MM.1S (cell line): ENCODE measurements around the gene PLPPR3.

ENCODE experiments used
- DNase-seq: peaks from one replicate; pipeline ENCODE4 v3.0.0-alpha.2; 2015
- H2AFZ ChIP-seq: fragments of 300-600 bp; sonication (generic); 2 replicates; pipeline ENCODE4 v1.6.0; 2016; ENCODE audit warnings: antibody characterized with exemption, low read length
- H3F3A ChIP-seq: fragments of 300-600 bp; sonication (generic); 2 replicates; pipeline ENCODE4 v1.6.1; 2016; ENCODE audit warnings: mild to moderate bottlenecking, antibody characterized with exemption, low read length, moderate library complexity, mixed read lengths; ENCODE audit not compliant: insufficient read depth
- H3K27ac ChIP-seq: fragments of 300-600 bp; sonication (generic); 2 replicates; pipeline ENCODE4 v1.5.1; 2016; ENCODE audit warnings: mild to moderate bottlenecking, low read length
- H3K27me3 ChIP-seq: fragments of 300-600 bp; sonication (generic); replicated peaks from 2 replicates; pipeline ENCODE4 v1.6.0; 2016; ENCODE audit warnings: low read length; ENCODE audit not compliant: insufficient read depth
- H3K36me3 ChIP-seq: fragments of 300-600 bp; sonication (generic); replicated peaks from 2 replicates; pipeline ENCODE4 v1.6.1; 2016; ENCODE audit warnings: mild to moderate bottlenecking, low read length, mixed read lengths; ENCODE audit not compliant: insufficient read depth
- H3K4me1 ChIP-seq: fragments of 300-600 bp; sonication (generic); 2 replicates; pipeline ENCODE4 v1.6.1; 2016; ENCODE audit warnings: low read length, mixed read lengths
- H3K4me2 ChIP-seq: fragments of 300-600 bp; sonication (generic); 2 replicates; pipeline ENCODE4 v1.6.0; 2016; ENCODE audit warnings: low read depth, low read length
- H3K4me3 ChIP-seq: fragments of 300-600 bp; sonication (generic); 2 replicates; pipeline ENCODE4 v1.5.1; 2016; ENCODE audit warnings: low read length, mixed read lengths
- H3K79me2 ChIP-seq: fragments of 300-600 bp; sonication (generic); 2 replicates; pipeline ENCODE4 v1.6.1; 2016; ENCODE audit warnings: mixed run types, low read length, mixed read lengths
- H3K9ac ChIP-seq: fragments of 300-600 bp; sonication (generic); 2 replicates; pipeline ENCODE4 v1.6.1; 2016; ENCODE audit warnings: low read length, mixed read lengths
- H3K9me2 ChIP-seq: fragments of 300-600 bp; sonication (generic); replicated peaks from 2 replicates; pipeline ENCODE4 v1.6.1; 2016; ENCODE audit warnings: mild to moderate bottlenecking, low read length, mixed read lengths; ENCODE audit not compliant: insufficient read depth
- H3K9me3 ChIP-seq: fragments of 300-600 bp; sonication (generic); replicated peaks from 2 replicates; pipeline ENCODE4 v1.6.1; 2016; ENCODE audit warnings: mild to moderate bottlenecking, low read length, mixed read lengths; ENCODE audit not compliant: insufficient read depth
- H4K20me1 ChIP-seq: fragments of 300-600 bp; sonication (generic); 2 replicates; pipeline ENCODE4 v1.6.1; 2016; ENCODE audit warnings: mild to moderate bottlenecking, low read length, moderate library complexity, mixed read lengths; ENCODE audit not compliant: insufficient read depth
- CTCF ChIP-seq: fragments of 300-600 bp; sonication (generic); IDR thresholded peaks from 2 replicates; pipeline ENCODE4 v1.5.1; 2016; ENCODE audit warnings: antibody characterized with exemption, low read length, mixed read lengths
- EZH2 ChIP-seq: fragments of 300-600 bp; sonication (generic); optimal IDR thresholded peaks from 2 replicates; pipeline ENCODE3; 2017; ENCODE audit warnings: low read depth, mild to moderate bottlenecking, antibody characterized with exemption, low read length, mixed read lengths
- EZH2phosphoT487 ChIP-seq: fragments of 300-600 bp; sonication (generic); IDR thresholded peaks from 2 replicates; pipeline ENCODE4 v1.6.1; 2018; ENCODE audit warnings: antibody characterized with exemption, low read length

Gene PLPPR3

GRCh38 chr19:827710-828321, 6.1 kb upstream of the PLPPR3 start, which contains the start of gene AZU1:
AZU1 (plus strand) TSS chr19:827837; CDS start chr19:827847, 10 bp downstream.
- Histone ChIP-seq H3K9me2 (no peaks in the 10 kb centered on the region), H3K4me3 (no peak within 1 kb of the TSS), H3K79me2 (no peaks in the 10 kb centered on the region), H3K27me3 (peaks cover 81% of the 10 kb centered on the region), H3K4me2 (no peak within 1 kb of the TSS), H3K9me3 (no peaks in the 10 kb centered on the region), H3K4me1 (no peaks in the 10 kb centered on the region), H2AFZ (no peak within 1 kb of the TSS), H3K36me3 (no peaks in the 10 kb centered on the region), H3K9ac (no peak within 1 kb of the TSS), H3K27ac (no peak within 1 kb of the TSS), H4K20me1 (no peaks in the 10 kb centered on the region), H3F3A (no peaks in the 10 kb centered on the region)
- TF ChIP-seq EZH2 = no peak
- no peak for TF ChIP-seq CTCF
- no peak for TF ChIP-seq EZH2phosphoT487
- DNase-seq = no peak

- no peaks in the 10 kb centered on the region for H3K9me2 ChIP-seq
- no peak overlapping the region for H2AFZ ChIP-seq
- no peak overlapping the region for H3K4me3 ChIP-seq
- TF ChIP-seq EZH2 (no peak), CTCF (no peak), EZH2phosphoT487 (no peak)
- H3K9ac ChIP-seq = no peak overlapping the region
- no peak overlapping the region for H3K27ac ChIP-seq
- DNase-seq = no peak
- no peaks in the 10 kb centered on the region for H3K36me3 ChIP-seq
- H3F3A ChIP-seq = no peaks in the 10 kb centered on the region
- no peaks in the 10 kb centered on the region for H4K20me1 ChIP-seq
- no peak overlapping the region for H3K4me2 ChIP-seq
- peaks cover 84% of the 10 kb centered on the region for H3K27me3 ChIP-seq
- H3K79me2 ChIP-seq = no peaks in the 10 kb centered on the region
- no peaks in the 10 kb centered on the region for H3K9me3 ChIP-seq
- no peaks in the 10 kb centered on the region for H3K4me1 ChIP-seq
Measured at GRCh38 chr19:827314-827709, 5.6 kb upstream of the PLPPR3 start.

- no peaks in the 10 kb centered on the region for H3K79me2 ChIP-seq
- H3K4me3 ChIP-seq = no peak overlapping the region
- no peaks in the 10 kb centered on the region for H3F3A ChIP-seq
- H3K9me3 ChIP-seq = no peaks in the 10 kb centered on the region
- no peaks in the 10 kb centered on the region for H3K9me2 ChIP-seq
- H3K4me2 ChIP-seq = no peak overlapping the region
- H3K36me3 ChIP-seq = no peaks in the 10 kb centered on the region
- no peak overlapping the region for H3K27ac ChIP-seq
- DNase-seq = no peak
- H3K9ac ChIP-seq = no peak overlapping the region
- H3K4me1 ChIP-seq = no peaks in the 10 kb centered on the region
- H4K20me1 ChIP-seq = no peaks in the 10 kb centered on the region
- no peak overlapping the region for H2AFZ ChIP-seq
- H3K27me3 ChIP-seq = peaks cover 73% of the 10 kb centered on the region
- no peak for TF ChIP-seq EZH2phosphoT487
- TF ChIP-seq EZH2 = no peak
- TF ChIP-seq CTCF = no peak
Measured at GRCh38 chr19:825897-826644, 4.3 kb upstream of the PLPPR3 start.
